ENCODE measurements around the gene TMPRSS6.
"Not testable (repeated sequence)": the region's sequence is repeated elsewhere in the genome, so short reads cannot be mapped to it uniquely, and the experiment has no call there.

The TMPRSS6 gene

DNA sequence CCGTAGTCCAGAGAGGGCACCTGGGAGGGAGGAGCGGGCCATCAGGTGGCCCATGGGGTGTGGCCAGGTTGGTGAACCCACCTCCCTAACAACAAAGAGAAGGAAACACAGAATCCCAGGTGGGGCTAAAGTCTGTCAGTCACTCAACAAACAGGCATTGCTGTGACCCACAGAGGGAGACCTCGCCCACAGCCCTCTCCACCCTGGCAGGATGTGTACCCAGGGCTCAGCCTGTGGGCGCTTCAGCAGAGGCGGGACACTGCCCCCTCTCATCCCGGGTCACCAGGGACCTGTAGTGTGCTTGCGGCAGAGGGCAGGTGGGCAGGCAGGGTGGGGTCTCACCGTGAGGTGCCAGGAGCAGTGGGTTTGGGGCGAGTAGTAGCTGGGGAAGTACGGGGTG, 25.1 kb downstream of the TMPRSS6 start:
- no peak for DNase-seq

- no peak for DNase-seq
These were observed 25.6 kb downstream of the TMPRSS6 start for GRCh38 chr22:37083914-37084313.

GRCh38 chr22:37082251-37082873, 27.2 kb downstream of the TMPRSS6 start:
- no peak for DNase-seq

DNA sequence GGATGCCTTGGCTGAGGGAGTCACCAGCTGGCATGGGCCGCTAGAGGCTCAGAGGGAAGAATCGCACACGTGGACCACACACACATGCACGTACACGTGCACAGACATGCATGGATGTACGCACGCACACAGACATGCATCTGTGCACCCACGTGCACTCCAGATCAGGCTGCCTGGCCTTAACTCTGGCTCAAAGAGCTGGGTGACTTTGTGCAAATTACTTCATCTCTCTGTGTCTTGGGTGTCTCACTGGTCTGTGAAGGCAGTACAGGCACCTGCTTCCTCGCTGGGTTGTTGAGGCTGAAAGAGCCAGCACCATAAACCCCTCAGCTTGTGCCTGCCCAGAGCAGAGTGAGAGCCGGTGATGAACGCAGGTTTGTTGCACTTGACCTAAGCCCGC, 28.7 kb downstream of the TMPRSS6 start:
- no peak for DNase-seq

GRCh38 chr22:37080438-37080837, 29.1 kb downstream of the TMPRSS6 start:
- no peak for DNase-seq

DNA sequence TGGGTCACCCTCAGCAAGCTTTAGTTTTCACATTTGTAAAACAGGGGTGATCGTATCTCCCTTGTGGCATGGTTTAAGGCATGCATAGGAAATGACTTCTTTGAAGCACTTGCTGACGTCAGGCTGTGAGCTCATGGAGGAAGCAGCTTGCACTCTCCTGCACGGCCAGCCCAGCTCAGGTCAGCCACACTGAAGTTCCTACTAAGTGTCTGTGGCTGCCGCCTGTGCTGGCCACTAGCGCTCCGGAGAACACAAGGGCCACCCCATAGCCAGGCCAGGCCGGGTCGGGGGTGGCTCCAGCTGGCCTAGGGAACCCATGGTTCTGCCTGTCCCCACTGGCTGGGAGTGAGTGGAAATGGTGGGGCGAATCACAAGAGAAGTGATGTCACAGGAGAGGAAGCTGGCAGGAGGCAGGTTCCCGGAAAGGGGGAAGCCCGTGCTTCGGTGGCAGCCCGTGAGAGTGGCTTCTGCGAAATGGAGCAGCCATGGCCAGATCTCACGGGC, 29.8 kb downstream of the TMPRSS6 start:
- DNase-seq: peak; percentile 62

DNA sequence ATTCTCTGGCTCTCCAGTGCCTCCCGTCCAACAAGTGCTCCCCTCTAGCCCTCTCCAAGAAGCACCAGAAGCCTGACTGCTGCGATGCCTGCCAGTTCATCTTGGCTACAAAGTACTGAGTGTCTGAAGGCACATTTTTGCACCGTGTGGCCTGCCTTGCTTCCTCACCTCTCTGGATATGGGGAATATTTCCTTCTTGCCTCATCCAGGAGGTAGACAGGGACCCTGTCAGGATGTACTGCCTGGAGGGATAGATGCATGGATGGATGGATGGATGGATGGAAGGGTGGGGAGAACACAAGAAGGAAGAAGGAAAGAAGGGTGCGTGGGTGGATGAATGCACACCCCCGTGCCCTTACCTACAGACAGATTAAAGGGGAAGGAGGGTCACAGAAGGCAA, 30.4 kb downstream of the TMPRSS6 start:
- DNase-seq: no peak

GRCh38 chr22:37077802-37078448, 31.6 kb downstream of the TMPRSS6 start:
- DNase-seq: peak; percentile 59

- no peak for DNase-seq
These were observed 33.6 kb downstream of the TMPRSS6 start for GRCh38 chr22:37075822-37076433.

DNA sequence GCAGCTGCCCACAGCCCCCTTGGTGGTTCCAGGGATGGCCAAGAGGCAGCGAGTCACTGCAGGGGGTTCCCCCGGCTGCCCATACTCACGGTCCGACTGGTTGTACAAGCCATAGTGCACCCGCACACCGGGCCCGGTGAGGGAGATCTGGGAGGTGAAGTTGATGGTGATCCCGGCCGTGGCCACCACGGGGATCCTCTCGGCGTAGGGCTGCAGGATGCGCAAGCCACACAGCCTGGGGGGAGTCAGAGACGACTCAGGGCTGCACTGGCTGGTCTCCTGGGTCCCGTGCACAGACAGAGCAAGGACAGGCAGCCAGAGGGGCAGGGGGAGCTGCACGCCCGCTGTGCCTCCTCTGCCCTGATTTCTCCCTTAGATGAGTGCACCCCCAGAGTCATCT, 34.5 kb downstream of the TMPRSS6 start:
- DNase-seq: no peak

DNA sequence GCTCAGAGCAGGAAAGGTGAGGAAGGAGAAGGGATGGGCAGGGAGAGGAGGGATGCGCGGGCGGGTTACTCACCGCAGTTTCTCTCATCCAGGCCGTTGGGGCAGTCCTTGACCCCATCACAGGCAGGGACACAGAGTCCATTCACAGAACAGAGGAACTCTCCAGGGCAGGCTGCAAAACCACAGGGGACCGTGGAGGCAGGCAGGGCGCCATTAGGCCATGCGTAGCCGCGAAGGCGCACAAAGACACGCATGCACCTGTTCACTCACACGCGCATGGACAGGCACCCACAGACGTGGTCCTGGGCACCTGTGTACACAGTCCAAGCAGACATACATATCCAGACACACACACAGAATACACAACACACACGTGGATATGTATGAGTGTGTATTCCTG, 35.0 kb downstream of the TMPRSS6 start:
- no peak for DNase-seq

- no peak for DNase-seq
These were observed 36.8 kb downstream of the TMPRSS6 start for GRCh38 chr22:37072673-37073072.

- not testable (repeated sequence) for DNase-seq
These were observed 37.5 kb downstream of the TMPRSS6 start for GRCh38 chr22:37071850-37072592.

- DNase-seq: no peak
These were observed 38.8 kb downstream of the TMPRSS6 start for GRCh38 chr22:37070744-37071143.

DNA sequence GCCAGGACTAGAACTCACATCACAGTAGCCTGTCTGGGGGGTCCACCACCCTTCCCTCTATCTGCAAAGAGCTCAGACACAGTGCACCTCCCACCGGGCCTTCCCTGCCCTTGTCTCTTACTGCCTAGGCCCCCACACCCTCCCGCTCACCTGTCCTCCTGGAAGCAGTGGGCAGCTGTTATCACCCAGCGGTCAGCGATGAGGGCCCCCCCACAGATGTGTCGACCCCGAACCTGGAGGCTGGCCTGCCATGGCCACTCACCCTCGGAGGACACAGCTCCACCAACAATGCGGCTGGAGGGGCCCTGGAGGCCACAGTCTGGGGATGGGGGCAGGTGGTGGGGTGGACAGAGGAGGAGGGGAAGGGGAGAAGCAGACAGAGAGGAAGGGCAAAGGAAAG, 39.2 kb downstream of the TMPRSS6 start:
- DNase-seq: no peak

DNA sequence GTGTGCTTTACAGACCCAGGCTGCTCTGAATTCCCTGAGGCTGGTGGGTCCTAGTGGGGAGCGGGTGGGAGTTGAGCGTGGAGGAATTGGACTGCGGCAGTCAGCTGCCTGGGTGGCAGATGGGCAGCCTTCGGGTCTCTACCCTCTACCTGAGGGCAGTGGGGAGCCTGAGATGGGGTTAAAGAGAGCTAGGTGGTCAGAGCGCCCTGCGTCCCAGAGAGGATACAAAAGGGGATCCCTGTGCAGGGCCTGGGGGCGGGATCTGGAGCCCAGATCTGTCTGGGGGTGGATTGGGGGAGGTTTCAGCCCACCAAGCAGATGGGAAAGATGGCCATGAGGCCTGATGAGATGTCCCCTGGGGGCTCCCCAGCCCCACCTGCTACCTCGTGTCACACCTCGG, 39.8 kb downstream of the TMPRSS6 start:
- DNase-seq: no peak

- DNase-seq: no peak
These were observed 40.2 kb downstream of the TMPRSS6 start for GRCh38 chr22:37069319-37069718.

DNA sequence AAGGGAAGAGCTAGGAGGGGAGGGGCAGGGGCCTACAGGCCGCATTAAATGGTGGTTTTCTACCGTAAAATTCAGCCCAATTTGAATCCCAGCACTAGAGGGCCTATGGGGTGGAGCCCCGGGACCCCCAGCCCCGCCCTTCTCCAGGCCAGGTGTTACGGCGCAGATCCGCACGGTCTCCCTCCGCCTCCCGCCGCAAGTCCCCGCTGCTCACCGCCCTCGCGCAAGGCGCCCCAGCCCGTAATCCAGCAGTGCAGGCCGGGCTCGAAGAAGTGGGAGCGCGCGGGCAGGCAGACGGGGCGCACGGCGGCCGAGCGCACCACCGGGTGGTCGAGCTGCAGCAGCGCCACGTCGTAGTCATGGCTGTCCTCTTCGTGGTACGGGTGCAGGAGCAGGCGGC, 40.7 kb downstream of the TMPRSS6 start:
- DNase-seq: no peak

DNA sequence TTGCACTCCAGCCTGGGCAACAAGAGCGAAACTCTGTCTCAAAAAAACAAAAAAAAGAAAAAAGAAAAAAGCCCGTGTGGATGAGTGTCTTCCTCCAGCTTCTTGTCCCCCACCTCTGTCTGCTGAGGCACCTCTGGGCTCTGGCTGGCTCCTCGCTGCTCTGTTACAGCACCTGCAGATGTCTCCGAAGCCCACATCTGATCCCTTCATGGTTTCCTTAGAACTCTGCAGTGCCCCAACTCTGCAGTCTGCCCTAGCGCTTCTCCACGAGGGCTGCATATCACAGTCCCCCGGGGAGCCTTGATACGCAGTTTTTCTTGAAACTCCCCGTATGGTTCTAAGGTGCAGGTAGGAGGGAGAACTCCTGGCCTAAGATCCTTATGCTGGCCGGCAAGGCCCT, 42.1 kb downstream of the TMPRSS6 start:
- DNase-seq: no peak

- no peak for DNase-seq
These were observed 43.6 kb downstream of the TMPRSS6 start for GRCh38 chr22:37065961-37066360.

DNA sequence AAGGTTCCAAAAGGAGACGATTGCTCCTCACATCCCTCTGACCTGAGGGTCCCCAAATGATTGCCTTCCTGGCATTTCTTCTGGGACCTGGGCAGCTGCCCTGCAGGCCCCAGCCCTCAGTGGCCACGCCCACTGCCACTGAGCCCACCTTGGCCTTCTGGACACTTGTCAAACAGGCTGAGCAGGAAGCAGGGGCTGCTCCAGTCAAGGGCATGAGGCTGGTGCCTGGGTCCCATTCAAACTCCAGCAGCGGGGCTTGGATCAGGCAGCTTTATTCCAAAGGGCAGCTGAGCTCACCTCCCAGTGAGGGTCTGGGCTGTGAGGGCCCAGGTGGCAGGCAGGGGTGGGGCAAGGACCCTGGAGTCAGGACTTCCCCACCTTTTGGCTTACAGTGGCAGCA, 44.3 kb downstream of the TMPRSS6 start:
- DNase-seq: no peak

GRCh38 chr22:37064553-37064952, 45.0 kb downstream of the TMPRSS6 start:
- no peak for DNase-seq

Data from suppressor macrophage treated with lipopolysaccharide for 4 hours (primary cell).